Central memory CD4-positive, alpha-beta T cell (primary cell): ENCODE measurements around the gene NBR1.
"Not testable (repeated sequence)": the region's sequence is repeated elsewhere in the genome, so short reads cannot be mapped to it uniquely, and the experiment has no call there.

Experiments used
- DNase-seq: peaks from one replicate; pipeline ENCODE4 v3.0.0; 2022

The NBR1 gene

GRCh38 chr17:43159957-43160356 lies 11.1 kb upstream of the NBR1 start:
- not testable (repeated sequence) for DNase-seq

- not testable (repeated sequence) for DNase-seq
Measured at GRCh38 chr17:43165971-43166370, 5.0 kb upstream of the NBR1 start.

GRCh38 chr17:43169561-43170139 lies 1.4 kb upstream of the NBR1 start:
- DNase-seq: no peak

GRCh38 chr17:43170140-43170765 lies 761 bp upstream of the NBR1 start:
- peak; percentile 94 for DNase-seq

- no peak for DNase-seq
Measured at GRCh38 chr17:43171586-43172487, 823 bp downstream of the NBR1 start.

GRCh38 chr17:43175213-43176118 lies 4.5 kb downstream of the NBR1 start:
- DNase-seq: no peak

GRCh38 chr17:43176119-43176570 lies 5.1 kb downstream of the NBR1 start:
- no peak for DNase-seq

GRCh38 chr17:43183921-43184320 lies 12.9 kb downstream of the NBR1 start:
- DNase-seq: no peak

- not testable (repeated sequence) for DNase-seq
Measured at GRCh38 chr17:43186656-43187055, 15.6 kb downstream of the NBR1 start.

- DNase-seq: no peak
Measured at GRCh38 chr17:43193251-43193650, 22.2 kb downstream of the NBR1 start.

GRCh38 chr17:43199633-43200032 lies 28.6 kb downstream of the NBR1 start:
- DNase-seq: no peak

- no peak for DNase-seq
Measured at GRCh38 chr17:43200127-43200526, 29.1 kb downstream of the NBR1 start.

- not testable (repeated sequence) for DNase-seq
Measured at GRCh38 chr17:43203013-43203412, 32.0 kb downstream of the NBR1 start.

- no peak for DNase-seq
Measured at GRCh38 chr17:43210576-43210975, 39.6 kb downstream of the NBR1 start.

GRCh38 chr17:43211123-43211479 lies 40.1 kb downstream of the NBR1 start:
- DNase-seq: no peak

- peak; percentile 70 for DNase-seq
Measured at GRCh38 chr17:43211480-43212402, 40.7 kb downstream of the NBR1 start, which contains the start of gene TMEM106A. TSS of gene TMEM106A (plus strand) at chr17:43211875. CDS start at chr17:43213042, 1,167 bp downstream.

- DNase-seq: no peak
Measured at GRCh38 chr17:43212641-43213490, 41.9 kb downstream of the NBR1 start.

GRCh38 chr17:43213545-43213944 lies 42.5 kb downstream of the NBR1 start:
- DNase-seq: no peak

- DNase-seq: no peak
Measured at GRCh38 chr17:43215341-43215740, 44.3 kb downstream of the NBR1 start.

- DNase-seq: no peak
Measured at GRCh38 chr17:43216369-43216761, 45.4 kb downstream of the NBR1 start.
